HG02678 (cell line): Measurements from ENCODE around the gene CIPC.

Source experiments
- ATAC-seq: cut with Tn5 transposase; IDR thresholded peaks from one replicate; pipeline ENCODE4 v1.9.1; 2021; ENCODE audit warnings: mild to moderate bottlenecking, moderate library complexity; ENCODE audit not compliant: unreplicated experiment

Gene CIPC

GRCh38 chr14:77145975-77146740, 48.1 kb downstream of the CIPC start:
- no peak for ATAC-seq

DNA sequence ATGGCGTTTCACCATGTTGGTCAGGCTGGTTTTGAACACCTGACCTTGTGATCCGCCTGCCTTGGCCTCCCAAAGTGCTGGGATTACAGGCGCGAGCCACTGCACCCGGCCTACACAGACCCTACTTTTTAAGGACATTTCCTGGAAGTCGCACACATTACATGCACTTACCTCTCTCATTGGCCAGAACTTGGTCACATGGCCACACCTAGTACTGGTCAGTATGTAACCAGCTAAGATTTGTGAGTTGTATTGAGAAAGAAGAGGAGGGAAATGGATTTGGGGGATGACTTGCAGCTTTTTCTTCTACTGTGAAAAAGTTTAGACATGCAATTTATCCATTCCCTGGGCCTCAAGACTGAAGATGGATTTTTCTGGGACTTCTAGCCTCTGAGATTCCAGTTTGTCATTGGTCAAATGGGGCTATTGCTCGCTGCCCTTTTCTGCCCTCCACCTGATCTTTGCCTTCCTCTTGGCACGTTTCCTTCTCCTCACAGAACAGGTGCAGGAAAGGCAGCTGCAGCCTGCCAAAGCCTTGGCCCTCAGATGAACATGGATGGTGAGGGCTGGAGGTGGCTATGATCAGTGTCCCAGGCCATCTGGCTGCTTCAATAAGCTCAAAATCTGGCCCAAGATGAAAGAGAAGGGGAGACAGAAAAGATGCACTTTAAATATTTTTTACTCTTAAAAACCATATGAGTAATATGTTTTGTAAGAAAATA, 50.6 kb downstream of the CIPC start:
- ATAC-seq = no peak

- no peak for ATAC-seq
These were observed 53.2 kb downstream of the CIPC start for GRCh38 chr14:77151245-77151644.

DNA sequence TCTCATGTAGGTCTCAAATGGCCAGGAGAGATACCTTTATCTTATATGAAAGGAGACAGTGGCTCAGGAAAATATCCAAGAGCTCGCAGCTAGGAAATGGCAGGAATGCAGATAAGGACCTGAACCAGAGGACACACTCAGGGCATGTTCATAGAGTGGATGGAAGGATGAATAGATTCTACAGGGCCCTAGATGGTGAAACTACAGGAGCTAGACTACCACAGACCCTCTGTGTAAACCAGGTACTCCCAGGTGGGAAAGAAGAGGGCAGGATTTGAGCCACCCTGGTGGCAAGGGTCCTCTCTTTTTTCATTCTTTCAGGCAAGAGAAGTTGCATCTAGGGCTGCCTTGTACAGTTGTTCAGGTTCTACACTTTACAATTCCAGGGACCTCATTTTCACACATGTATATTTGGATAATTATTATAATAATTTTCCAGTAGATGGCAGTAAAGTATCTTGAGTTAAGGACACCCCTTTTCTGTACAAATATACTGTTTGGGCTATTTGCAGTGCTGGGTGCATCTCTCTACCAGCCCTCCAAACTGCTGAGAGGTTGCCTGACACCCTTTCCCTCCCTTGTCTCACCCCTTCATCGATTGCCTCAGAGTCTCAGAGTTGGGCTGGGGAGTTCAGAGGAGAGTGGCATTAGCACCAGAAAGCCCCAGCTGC, 54.0 kb downstream of the CIPC start:
- ATAC-seq = no peak

DNA sequence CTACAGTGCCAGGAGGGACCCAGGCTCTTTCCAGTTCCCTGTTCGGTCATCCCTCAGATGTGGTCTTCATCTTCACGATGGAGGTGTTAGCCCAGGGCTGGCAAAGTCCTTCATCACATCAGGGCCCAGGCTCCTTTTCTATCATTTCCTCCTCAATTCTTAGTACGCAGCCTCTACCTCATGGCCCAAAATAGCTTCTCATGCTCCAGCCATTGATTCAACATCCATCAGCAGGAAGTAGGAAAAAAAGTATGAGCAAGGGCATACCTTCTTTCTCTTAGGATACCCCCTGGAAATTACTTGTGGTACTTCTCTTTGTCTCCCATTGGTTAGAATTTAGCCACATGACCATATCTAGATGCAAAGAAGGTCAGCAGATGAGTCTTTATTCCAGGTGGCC, 55.7 kb downstream of the CIPC start:
- no peak for ATAC-seq

DNA sequence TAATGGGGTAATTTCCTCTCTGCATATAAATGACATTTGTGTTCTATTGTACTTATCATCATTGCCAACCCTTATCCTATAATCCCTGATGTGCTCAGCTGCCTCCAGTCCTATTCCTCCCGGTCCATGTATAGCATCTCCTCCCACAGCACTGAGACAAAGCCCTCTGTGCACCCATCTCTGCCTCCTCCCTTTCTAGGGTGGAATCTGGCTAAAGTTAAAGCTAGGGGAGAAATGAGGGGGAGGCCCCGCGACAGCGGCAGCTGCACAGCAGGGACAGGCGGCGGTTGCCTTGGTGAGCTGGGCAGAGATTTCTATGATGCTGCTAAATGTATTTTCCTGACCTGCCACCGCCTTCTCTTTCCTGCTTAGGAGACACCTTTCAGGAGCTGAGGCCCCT, 56.4 kb downstream of the CIPC start:
- no peak for ATAC-seq

GRCh38 chr14:77155083-77155482, 57.0 kb downstream of the CIPC start:
- ATAC-seq = no peak

DNA sequence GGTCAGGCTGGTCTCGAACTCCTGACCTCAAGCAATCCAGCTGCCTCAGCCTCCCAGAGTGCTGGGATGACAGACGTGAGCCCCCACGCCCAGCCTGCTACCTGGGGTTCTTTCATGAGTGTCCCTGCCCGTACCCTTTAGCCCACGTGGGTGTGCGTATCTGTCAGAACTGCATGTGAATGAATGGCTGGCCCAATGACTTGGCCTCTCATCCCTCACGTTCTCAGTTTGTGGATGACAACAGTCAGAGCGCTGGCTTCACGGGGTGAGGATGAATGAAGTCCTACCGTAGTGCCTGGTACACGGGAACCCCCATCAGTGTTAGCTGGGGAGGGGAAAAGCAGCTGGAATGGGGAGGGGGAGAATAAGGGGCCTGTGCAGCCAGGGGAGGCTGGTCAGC, 59.7 kb downstream of the CIPC start:
- no peak for ATAC-seq

- ATAC-seq = no peak
These were observed 60.3 kb downstream of the CIPC start for GRCh38 chr14:77158175-77158881.

- ATAC-seq = no peak
These were observed 60.8 kb downstream of the CIPC start for GRCh38 chr14:77158882-77159255.

GRCh38 chr14:77161011-77161410, 63.0 kb downstream of the CIPC start:
- no peak for ATAC-seq
